ENCODE results near the gene RNF26.

RNF26 gene

DNA sequence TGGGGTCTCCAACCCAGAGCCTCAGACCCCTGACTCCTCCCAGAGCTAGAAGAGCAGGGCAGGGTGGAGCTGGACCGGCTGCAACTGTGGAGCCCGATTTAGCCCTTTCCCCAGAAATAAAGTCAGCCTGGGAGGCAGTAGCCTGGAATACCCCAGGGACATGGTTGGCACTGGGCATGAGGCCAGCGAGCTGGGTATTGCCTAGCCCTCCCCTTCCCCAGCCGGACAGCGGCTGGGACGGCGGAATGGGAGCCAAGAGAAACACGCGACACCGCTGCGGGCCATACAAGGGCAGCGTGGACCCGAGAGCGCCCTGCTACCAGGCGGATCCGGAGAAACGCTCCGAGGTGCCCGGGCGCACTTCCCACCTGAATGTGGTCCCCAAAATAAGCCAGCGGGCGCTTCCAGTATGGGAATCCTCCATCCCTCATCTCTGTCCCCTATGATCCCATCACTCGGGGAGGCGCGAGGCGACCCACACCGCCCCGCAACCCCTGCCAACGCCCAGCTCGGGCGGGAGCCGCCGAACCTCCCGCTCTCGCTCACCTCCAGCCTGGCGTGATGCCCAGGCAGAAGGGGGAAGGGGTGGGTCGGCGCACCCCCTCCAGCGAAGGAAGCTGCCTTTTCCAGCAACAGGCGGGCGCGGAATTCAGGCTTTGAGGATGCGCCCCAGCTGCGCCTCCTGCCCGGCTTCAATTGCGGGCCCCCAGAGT lies 18.2 kb upstream of the RNF26 start:
- DNase-seq (ENCODE audit: low spot score), result no peak

DNA sequence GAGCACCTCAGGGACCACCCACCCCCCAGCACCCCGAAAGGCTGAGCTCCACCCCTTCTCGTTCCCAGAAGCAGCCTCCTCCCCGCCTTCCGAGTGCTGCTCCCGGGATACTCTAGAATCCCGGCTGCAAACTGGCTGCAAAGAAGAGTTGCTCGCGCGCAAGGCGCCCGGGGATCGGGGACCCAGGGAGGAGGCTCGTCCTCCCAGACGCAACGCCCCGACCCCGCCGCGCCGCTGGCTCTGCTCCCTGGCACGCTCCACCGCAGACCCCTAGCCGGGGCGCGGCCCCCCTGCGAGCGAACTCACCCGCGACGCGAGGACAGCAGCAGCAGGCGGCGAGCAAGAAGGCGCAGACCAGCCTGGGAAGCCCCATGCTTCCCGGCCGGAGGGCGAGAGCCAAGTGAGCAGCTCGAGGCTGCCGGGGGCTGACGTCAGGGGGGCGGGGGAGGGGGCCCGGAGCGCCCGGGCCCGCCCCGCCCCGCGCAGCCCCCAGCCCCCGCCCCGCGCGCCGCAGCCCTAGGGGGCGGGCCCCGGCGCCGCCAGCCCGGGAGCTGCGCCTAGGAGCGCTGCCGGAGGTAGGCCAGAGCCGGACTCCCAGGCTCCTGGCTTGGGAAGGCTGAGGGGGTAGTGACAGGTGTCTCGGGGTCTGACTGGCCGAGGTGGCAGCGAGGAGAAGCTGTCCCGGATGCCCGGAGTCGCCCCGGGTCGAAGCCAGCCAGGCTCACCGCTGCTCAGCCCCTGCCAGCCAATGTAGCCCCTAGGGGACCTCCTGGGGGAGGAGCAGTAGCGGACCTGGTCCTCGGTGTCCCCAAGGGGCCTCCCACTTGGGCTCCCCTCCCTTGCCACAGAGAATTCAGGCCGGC lies 17.4 kb upstream of the RNF26 start, which contains the start of gene MCAM:
Gene MCAM, minus strand, starts transcription at position 402 of the 863 bp plus-strand sequence. Its CDS starts 29 bp downstream, at position 373.
- DNase-seq (ENCODE audit: low spot score), result no peak

- DNase-seq (ENCODE audit: low spot score), result no peak
Observed at GRCh38 chr11:119317592-119318239, 16.6 kb upstream of the RNF26 start.

GRCh38 chr11:119318240-119319135 lies 15.8 kb upstream of the RNF26 start:
- DNase-seq (ENCODE audit: low spot score), result peak; percentile 58

DNA sequence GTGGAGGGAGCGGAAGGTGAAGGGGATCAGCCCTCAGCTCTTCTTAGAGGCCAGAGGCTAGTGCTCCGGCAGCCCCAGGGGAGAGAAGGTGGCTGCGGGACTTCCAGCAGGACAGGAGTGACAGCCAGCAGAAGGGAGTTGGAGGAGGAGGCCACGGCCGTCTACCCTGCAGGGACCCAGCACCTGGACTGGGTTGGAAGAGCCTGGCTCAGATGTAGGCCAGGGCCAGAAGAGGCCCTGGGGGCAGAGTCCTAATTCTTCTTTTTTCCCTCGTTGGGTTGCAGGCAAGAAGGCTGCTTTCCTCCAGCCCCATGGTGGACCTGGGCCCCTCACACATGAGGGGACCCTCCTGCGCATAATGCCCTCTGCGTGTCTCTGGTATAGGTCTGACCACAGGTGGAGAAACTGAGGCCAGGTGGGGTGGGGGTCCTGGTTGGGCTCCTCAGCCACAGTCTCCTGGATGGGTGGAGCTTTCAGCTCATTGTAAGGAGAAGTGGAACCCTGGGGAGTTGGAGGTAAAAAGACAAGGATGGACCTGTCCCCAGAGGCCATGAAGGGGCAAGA lies 15.1 kb upstream of the RNF26 start:
- no peak for DNase-seq (ENCODE audit: low spot score)

GRCh38 chr11:119319700-119320239 lies 14.6 kb upstream of the RNF26 start:
- DNase-seq (ENCODE audit: low spot score), result no peak

DNA sequence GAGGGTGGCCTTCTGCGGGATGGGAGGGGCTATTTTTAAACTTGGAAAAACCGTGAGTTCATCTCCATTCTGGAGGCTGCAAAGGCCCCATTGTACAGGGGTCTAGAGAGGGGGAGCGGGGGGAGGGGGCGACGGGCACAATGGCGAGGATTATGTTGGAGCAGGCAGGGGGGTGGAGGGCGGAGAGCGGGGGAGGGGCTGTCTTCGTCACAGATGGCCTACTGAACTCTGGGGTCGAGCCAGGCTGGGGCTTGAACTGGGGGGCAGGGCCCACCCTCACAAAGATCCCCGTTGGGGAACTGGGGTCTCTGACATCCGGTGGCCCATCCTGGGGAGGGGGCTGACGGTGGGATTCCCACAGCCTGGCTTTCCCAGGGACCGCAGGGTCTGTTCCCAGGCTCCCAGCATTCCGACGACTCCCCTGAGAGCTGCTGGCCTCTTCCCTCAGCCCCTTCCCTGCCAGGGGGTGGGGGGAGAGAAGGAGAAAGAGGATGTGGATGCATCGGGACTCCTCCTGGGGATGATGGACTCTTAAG lies 14.0 kb upstream of the RNF26 start:
- no peak for DNase-seq (ENCODE audit: low spot score)

GRCh38 chr11:119320776-119321524 lies 13.4 kb upstream of the RNF26 start:
- peak; percentile 64 for DNase-seq (ENCODE audit: low spot score)

GRCh38 chr11:119322360-119322739 lies 12.0 kb upstream of the RNF26 start:
- no peak for DNase-seq (ENCODE audit: low spot score)

- DNase-seq (ENCODE audit: low spot score), result no peak
Observed at GRCh38 chr11:119322921-119323531, 11.3 kb upstream of the RNF26 start.

GRCh38 chr11:119323532-119324033 lies 10.7 kb upstream of the RNF26 start:
- peak; percentile 77 for DNase-seq (ENCODE audit: low spot score)

DNA sequence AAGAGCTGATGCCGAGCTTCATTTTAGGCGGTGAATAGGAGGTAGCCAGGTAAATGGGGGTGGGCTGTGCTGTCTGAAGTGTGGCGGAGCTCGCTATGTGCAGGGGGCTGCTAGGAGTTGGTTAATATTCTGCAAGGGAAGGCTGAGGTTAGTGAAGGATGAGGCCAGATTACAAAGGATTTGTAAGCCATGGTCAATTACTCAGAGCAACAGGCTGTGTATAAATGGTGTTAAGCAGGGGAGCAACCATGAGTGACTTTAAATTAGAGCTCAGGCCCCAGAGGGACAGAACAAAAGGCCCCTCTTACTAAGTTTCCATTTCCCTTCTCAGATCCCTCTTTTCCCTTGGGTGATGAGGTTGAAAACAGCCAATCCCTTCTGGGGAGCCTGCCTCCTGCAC lies 10.1 kb upstream of the RNF26 start:
- no peak for DNase-seq (ENCODE audit: low spot score)

DNA sequence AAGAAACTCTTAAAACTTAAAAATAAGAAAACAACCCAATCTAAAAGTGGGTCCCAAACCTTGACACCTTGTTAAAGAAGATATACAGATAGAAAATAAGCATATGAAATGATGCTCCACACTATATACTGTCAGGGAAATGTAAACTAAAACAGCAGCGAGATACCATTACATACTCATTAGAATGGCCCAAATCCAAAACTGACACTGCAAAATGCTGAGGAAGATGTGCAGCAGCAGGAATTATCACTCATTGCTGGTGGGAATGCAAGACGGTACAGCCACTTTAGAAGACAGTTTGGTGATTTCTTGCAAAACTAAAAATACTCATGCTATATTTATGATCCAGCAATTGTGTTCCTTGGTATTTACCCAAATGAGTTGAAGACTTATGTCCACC lies 5.0 kb upstream of the RNF26 start:
- no peak for DNase-seq (ENCODE audit: low spot score)

DNA sequence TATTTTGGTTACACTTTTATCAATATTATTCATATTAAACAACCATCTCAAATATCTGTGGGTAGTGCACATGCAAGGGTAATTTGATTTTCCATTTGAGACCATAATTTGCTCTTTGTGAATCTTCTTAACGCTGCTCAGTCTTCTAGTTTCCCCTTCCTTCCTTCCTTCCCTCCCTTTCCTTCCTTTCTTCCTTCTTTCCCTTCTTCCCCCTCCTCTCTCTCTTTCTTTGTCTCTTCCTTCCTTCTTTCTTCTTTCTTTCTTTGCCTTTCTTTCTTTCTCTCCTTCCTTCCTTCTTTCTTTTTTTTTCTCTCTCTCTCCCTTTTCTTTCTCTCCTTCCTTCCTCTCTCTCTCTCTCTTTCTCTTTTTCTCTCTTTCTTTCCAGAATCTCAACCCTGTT lies 4.1 kb upstream of the RNF26 start:
- no peak for DNase-seq (ENCODE audit: low spot score)

GRCh38 chr11:119332111-119332765 lies 2.1 kb upstream of the RNF26 start:
- DNase-seq (ENCODE audit: low spot score), result no peak

GRCh38 chr11:119335091-119335654 lies 846 bp downstream of the RNF26 start:
- no peak for DNase-seq (ENCODE audit: low spot score)

DNA sequence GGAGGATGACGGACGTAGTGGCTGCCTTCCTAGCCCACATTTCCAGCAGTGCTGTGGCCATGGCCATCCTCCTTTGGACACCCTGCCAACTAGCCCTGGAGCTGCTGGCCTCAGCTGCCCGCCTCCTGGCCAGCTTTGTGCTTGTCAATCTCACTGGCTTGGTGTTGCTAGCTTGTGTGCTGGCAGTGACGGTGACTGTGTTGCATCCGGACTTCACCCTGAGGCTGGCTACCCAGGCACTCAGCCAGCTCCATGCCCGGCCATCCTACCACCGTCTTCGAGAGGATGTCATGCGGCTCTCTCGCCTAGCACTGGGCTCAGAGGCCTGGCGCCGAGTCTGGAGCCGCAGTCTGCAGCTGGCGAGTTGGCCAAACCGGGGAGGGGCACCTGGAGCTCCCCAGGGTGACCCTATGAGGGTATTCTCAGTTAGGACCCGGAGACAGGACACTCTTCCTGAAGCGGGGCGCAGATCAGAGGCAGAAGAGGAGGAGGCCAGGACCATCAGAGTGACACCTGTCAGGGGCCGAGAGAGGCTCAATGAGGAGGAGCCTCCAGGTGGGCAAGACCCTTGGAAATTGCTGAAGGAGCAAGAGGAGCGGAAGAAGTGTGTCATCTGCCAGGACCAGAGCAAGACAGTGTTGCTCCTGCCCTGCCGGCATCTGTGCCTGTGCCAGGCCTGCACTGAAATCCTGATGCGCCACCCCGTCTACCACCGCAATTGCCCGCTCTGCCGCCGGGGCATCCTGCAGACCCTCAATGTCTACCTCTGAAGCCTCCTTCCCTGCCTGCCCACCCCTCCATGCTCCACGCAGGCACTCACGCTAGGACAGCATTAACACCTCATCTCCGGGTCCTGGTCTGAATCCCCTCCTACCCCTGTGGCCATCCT lies 1.6 kb downstream of the RNF26 start:
- DNase-seq (ENCODE audit: low spot score), result no peak

All from activated CD4-positive, alpha-beta T cell treated with anti-CD3 and anti-CD28 coated beads, Interleukin-2, Interleukin-4, amounts not matched to agents 100 ng/mL and 50 ng/mL, durations not matched to agents 16 hours and 8 hours (primary cell).